ENCODE measurements around the gene NRXN3.

DNA sequence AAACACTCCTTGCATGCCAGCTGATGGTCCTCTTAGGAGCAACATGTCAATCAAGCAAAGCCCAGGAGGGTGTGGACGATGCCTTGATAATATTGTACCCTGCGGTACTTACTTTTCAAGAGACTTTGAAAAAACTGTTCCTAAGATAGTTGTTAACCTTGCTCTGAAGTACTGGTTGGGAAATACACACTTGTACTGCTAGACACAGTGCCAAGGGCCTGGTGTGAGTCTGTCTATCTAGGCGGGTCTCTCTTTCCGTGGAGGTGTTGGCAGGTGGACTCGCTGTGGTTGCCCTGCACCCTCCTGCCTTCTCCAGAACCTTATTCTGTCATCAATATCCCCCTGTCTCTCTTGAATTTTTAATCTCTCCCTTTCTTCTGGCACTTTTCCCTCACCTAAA lies 189.4 kb downstream of the NRXN3 start:
- TF ChIP-seq CTCF (optimal IDR thresholded peaks at IDR 0.05 in 1 of 3, IDR thresholded peaks at IDR 0.05 in 1 of 3, conservative IDR thresholded peaks at IDR 0.05 in 1 of 3; ENCODE audit: extremely low read depth in 1 of 3, insufficient read depth in 2 of 3, low read length in 3 of 3) (no peak), EZH2 (IDR thresholded peaks at IDR 0.05; ENCODE audit: low read length) (no peak)
